SH-SY5Y (cell line): ENCODE measurements around the gene B4GALT2.

ENCODE experiments used
- GATA2 ChIP-seq: IDR thresholded peaks from 2 replicates; pipeline ENCODE4 v1.6.1; 2011; ENCODE audit warnings: mild to moderate bottlenecking, low read depth, low read length
- GATA3 ChIP-seq: IDR thresholded peaks from 2 replicates; pipeline ENCODE4 v1.6.1; 2011; ENCODE audit warnings: low read depth, mild to moderate bottlenecking, low read length, moderate library complexity

B4GALT2 gene

GRCh38 chr1:43970911-43971310, 8.1 kb upstream of the B4GALT2 start:
- TF ChIP-seq GATA2 (peak; percentile 16; the same call in 1 of the 2 replicates), GATA3 (no peak)

GRCh38 chr1:43971336-43971980, 7.6 kb upstream of the B4GALT2 start:
- TF ChIP-seq GATA3, result no peak
- no peak for TF ChIP-seq GATA2

- TF ChIP-seq GATA2, result no peak
- TF ChIP-seq GATA3, result no peak
Measured at GRCh38 chr1:43973981-43974442, 5.0 kb upstream of the B4GALT2 start.

- TF ChIP-seq GATA2 (no peak), GATA3 (no peak)
Measured at GRCh38 chr1:43974443-43975248, 4.4 kb upstream of the B4GALT2 start, which contains the start of gene ATP6V0B. ATP6V0B (plus strand) TSS chr1:43974960; CDS start chr1:43975041, 81 bp downstream.

GRCh38 chr1:43975249-43975961, 3.6 kb upstream of the B4GALT2 start:
- TF ChIP-seq GATA2, result no peak
- TF ChIP-seq GATA3, result no peak

- TF ChIP-seq GATA3 (no peak), GATA2 (no peak)
Measured at GRCh38 chr1:43976045-43976444, 3.0 kb upstream of the B4GALT2 start.

- no peak for TF ChIP-seq GATA3
- TF ChIP-seq GATA2, result no peak
Measured at GRCh38 chr1:43976890-43977289, 2.1 kb upstream of the B4GALT2 start.

GRCh38 chr1:43977376-43978263, 1.4 kb upstream of the B4GALT2 start:
- TF ChIP-seq GATA2 (no peak), GATA3 (no peak)

GRCh38 chr1:43978264-43978550, 803 bp upstream of the B4GALT2 start:
- no peak for TF ChIP-seq GATA3
- TF ChIP-seq GATA2, result no peak

- TF ChIP-seq GATA3, result no peak
- TF ChIP-seq GATA2, result no peak
Measured at GRCh38 chr1:43979261-43979527, 184 bp downstream of the B4GALT2 start.

GRCh38 chr1:43979528-43980254, 681 bp downstream of the B4GALT2 start:
- no peak for TF ChIP-seq GATA2
- TF ChIP-seq GATA3, result no peak

GRCh38 chr1:43980255-43981134, 1.5 kb downstream of the B4GALT2 start:
- TF ChIP-seq GATA3, result no peak
- no peak for TF ChIP-seq GATA2

- TF ChIP-seq GATA2, result no peak
- TF ChIP-seq GATA3, result no peak
Measured at GRCh38 chr1:43981135-43981491, 2.1 kb downstream of the B4GALT2 start.
